ENCODE data around the gene GALNT3.
A peak's percentile ranks its signal among the peaks of the same experiment; 100 is the strongest.

Gene GALNT3

DNA sequence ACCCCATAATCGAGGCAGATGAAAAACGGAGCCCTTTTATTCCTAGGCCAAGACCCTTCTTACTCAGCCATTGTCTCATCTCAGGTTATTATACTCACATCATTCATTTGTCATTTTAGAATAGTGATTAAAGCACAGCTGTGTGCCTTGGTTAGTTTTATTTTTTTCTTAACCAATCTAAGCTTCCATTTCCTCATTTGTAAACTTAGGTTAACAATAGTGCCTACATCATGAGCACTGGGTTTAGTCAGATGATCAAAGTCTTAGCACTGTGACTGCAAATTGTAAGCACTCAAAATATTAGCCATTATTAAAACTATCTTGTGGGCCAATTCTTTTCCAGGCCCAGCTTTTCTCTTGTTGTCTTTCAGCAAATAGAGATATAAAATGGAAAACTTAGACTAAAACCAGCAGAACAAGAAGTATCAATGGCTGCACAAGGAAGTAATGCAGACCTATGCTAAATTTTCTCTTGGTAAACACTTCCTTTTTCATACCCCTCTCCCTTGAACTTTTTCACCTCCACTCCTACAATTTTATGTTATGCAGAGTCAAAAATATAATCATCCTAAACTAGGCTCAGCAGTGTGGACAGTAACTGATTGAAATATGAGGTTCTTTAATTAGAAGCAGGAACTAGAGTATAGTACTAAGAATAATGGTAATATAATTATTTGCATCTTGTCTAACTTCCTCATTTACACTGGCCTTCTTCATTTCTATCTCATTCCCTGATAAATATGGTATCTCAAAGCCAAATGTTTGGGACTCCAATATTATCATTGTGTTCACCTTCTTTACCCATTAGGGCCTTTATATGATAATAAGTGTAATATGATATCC, 21.5 kb upstream of the GALNT3 start:
- H3K4me3 ChIP-seq (replicated peaks in 1 of 2; ENCODE audit: low read depth in 2 of 2, low read length in 2 of 2), result no peak overlapping the region

DNA sequence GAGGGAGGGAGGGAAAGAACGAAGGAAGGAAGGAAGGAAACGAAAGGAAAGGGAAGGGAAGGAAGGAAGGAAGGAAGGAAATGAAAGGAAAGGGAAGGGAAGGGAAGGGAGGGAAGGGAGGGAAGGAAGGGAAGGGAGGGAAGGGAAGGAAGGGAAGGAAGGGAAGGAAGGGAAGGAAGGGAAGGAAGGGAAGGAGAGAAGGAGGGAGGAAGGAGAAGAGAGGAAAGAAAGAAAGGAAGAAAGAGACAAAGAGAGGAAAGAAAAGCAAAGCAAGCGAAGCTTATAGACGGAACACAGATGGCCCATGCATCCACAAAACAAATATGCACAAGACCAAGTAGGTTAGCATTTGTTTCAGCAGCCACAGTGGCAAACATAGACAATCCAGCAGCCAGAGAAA, 20.4 kb upstream of the GALNT3 start:
- no peak for DNase-seq (ENCODE audit: low read depth in 2 of 2)
- TF ChIP-seq, protein P1, sequence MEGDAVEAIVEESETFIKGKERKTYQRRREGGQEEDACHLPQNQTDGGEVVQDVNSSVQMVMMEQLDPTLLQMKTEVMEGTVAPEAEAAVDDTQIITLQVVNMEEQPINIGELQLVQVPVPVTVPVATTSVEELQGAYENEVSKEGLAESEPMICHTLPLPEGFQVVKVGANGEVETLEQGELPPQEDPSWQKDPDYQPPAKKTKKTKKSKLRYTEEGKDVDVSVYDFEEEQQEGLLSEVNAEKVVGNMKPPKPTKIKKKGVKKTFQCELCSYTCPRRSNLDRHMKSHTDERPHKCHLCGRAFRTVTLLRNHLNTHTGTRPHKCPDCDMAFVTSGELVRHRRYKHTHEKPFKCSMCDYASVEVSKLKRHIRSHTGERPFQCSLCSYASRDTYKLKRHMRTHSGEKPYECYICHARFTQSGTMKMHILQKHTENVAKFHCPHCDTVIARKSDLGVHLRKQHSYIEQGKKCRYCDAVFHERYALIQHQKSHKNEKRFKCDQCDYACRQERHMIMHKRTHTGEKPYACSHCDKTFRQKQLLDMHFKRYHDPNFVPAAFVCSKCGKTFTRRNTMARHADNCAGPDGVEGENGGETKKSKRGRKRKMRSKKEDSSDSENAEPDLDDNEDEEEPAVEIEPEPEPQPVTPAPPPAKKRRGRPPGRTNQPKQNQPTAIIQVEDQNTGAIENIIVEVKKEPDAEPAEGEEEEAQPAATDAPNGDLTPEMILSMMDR (IDR thresholded peaks at IDR 0.05; ENCODE audit: low read depth, low read length), result no peak
- no peak overlapping the region for H3K4me3 ChIP-seq (replicated peaks in 1 of 2; ENCODE audit: low read depth in 2 of 2, low read length in 2 of 2)

More for the DNA sequence above, 21.5 kb upstream of the GALNT3 start:
- TF ChIP-seq, protein P1 (IDR thresholded peaks at IDR 0.05; ENCODE audit: low read depth, low read length), result no peak
- no peak for DNase-seq (ENCODE audit: low read depth in 2 of 2)

DNA sequence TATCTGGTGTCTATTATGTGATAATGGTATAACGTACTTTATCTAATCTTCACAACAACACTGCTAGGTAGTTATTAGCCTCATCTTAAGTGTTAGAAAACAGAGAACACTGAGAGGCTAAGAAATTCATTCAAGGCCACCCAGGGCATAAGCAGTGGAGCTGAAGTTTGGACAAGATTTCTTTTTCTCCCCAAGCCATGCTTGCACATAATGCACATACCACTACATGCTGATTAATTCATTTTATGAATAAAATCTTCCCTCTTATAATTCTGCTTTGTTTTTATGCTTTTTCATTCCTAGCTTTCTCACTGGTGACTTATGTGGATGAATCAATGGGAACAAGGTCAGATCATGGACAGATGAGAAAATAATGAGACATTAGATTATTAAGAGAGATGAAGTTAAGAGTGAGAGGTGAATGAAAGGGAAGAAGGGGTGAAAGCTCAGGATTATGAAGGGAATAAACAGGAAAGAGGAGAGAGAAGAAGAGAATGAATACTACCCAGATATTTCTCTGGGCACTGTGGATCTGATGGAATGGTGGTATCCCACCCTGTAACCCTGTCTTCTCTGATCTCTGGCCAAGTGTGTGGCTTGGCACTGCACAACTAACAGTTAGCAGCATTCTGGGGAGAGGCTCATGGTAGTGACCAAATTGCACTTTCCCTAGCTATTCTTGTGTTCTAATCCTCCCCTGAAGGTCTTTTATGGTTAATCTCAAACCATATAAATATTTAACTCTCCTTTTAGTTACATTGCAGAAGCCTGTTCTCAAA, 17.7 kb upstream of the GALNT3 start:
- TF ChIP-seq, protein P1 (IDR thresholded peaks at IDR 0.05; ENCODE audit: low read depth, low read length), result no peak
- DNase-seq (ENCODE audit: low read depth in 2 of 2), result no peak
- H3K4me3 ChIP-seq (replicated peaks in 1 of 2; ENCODE audit: low read depth in 2 of 2, low read length in 2 of 2), result no peak overlapping the region

DNA sequence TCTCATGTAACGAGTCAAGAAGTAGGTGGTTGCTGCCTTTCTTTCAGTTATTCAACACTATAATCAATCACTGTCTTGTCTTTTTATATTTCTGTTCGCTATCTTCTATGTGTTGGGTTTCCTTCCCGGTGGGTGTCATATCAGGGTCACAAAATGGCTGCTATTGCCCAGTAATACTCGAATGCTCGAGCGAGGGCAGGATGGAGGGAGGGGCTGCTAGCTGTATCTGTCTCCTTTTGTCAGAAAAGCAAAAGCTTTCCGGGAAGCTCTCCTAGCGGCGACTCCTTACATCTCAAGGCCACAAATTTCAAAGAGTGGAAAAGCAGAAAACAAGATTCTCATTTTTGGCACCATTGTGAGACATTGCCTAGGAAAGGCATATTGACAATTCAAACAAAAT, 16.4 kb upstream of the GALNT3 start:
- TF ChIP-seq, protein P1 (IDR thresholded peaks at IDR 0.05; ENCODE audit: low read depth, low read length), result no peak
- DNase-seq (ENCODE audit: low read depth in 2 of 2), result no peak
- no peak overlapping the region for H3K4me3 ChIP-seq (replicated peaks in 1 of 2; ENCODE audit: low read depth in 2 of 2, low read length in 2 of 2)

DNA sequence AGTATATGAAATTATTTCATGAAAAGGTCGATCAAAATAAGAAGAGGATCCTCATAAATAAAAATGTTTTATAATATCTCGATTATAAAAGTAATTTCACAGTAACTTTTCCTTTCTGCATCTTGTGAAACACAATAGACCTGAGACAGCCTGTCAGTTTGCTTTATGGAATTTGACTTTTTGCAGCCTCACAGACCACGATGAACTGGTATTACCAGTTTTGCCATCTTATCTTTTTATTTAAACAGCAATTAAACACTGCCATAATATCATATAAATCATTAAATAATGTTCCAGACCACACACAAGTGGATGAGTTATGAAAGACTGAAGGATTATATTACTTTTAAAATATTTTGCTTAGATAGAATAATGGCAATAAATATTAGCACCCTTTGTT, 10.7 kb upstream of the GALNT3 start:
- no peak for DNase-seq (ENCODE audit: low read depth in 2 of 2)
- TF ChIP-seq, protein P1 (IDR thresholded peaks at IDR 0.05; ENCODE audit: low read depth, low read length), result no peak
- no peak overlapping the region for H3K4me3 ChIP-seq (replicated peaks in 1 of 2; ENCODE audit: low read depth in 2 of 2, low read length in 2 of 2)

DNA sequence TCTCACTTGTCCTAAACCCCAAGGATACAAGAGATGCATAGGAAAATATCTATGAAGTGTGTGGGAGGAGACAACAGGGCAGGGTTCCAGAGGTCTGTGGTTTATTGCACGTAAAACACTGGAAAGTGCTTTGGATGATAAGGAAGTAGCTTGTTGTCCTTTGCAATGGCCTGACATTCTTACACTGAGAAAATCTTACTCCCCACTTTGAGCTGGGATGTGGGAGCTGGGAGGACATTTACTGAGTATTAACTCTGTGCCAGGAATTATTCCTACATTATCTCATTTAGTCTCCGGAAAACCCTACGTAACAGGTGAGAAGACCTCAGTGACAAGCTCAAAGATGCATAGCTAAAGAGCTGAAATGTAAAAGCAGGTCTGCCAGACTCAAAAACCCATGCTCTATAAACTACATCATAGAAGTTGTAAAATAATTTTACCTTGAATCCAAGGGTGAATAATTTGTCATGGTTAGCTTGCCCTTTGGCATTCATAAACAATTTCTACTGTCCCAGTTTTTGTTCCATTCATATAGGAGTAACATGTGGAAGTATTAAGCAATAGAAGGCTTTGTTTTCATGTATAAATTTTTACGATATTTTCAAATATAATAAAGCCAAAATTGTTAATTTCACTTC, 9.2 kb upstream of the GALNT3 start:
- peak; percentile 34 to 73 for DNase-seq (ENCODE audit: low read depth in 2 of 2)
- TF ChIP-seq, protein P1 (IDR thresholded peaks at IDR 0.05; ENCODE audit: low read depth, low read length), result no peak
- H3K4me3 ChIP-seq (replicated peaks in 1 of 2; ENCODE audit: low read depth in 2 of 2, low read length in 2 of 2), result no peak overlapping the region
